ENCODE data around the gene MPO.
A peak's percentile ranks its signal among the peaks of the same experiment; 100 is the strongest.

The MPO gene

DNA sequence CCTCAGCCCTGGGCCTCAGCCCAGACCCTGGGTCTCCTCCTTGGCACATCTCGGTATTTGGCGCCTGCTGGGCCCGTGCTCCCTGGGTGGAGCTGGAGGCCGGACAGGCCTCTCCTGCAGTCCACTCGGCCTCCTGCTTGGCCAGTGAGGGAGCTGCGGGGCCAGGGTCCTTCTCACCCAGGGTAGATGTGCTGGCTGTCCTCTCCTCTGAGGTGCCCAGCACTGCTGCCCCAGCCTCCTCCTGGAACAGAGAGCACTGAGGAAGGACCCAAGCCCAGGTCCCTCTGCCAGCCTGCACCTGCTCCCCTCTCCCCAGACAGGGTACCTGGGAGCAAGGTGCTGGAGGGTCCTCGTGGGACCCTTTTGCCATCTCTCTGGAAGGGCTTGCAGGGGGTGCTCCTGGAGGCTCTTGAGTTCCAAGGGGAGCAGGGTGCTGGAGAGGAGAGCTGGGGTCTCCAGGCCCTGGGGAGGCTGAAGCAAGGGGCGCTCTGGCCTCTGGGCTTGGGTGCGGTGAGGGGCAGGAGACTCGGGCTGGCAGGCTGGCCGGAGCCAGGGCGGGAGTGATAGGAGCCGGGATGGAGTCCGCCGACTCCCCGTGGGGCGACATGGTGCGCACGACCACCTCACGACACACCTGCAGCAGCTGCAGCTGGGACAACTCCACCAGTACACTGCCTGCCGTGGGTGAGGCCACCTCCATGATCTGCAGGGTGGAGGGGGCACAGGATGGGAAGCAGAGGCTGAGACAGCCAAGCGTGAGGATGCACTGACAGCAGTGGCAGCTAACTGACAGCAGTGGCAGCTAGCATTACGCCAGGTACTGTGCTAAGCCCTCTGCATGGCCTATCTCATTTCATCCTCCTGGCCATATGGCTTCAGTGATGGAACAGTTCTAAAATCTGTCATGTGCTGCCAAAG lies 30.0 kb upstream of the MPO start:
- DNase-seq (ENCODE audit: low spot score) = no peak
- in situ Hi-C loops (cut with MboI; ENCODE audit: low pct_unique_long_range_greater_than_20kb, low sequenced_read_pairs, unreplicated experiment) = no loop called here
- TF ChIP-seq, protein P1, sequence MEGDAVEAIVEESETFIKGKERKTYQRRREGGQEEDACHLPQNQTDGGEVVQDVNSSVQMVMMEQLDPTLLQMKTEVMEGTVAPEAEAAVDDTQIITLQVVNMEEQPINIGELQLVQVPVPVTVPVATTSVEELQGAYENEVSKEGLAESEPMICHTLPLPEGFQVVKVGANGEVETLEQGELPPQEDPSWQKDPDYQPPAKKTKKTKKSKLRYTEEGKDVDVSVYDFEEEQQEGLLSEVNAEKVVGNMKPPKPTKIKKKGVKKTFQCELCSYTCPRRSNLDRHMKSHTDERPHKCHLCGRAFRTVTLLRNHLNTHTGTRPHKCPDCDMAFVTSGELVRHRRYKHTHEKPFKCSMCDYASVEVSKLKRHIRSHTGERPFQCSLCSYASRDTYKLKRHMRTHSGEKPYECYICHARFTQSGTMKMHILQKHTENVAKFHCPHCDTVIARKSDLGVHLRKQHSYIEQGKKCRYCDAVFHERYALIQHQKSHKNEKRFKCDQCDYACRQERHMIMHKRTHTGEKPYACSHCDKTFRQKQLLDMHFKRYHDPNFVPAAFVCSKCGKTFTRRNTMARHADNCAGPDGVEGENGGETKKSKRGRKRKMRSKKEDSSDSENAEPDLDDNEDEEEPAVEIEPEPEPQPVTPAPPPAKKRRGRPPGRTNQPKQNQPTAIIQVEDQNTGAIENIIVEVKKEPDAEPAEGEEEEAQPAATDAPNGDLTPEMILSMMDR (IDR thresholded peaks at IDR 0.05; ENCODE audit: extremely low read depth, insufficient read depth, missing control alignments) = no peak

DNA sequence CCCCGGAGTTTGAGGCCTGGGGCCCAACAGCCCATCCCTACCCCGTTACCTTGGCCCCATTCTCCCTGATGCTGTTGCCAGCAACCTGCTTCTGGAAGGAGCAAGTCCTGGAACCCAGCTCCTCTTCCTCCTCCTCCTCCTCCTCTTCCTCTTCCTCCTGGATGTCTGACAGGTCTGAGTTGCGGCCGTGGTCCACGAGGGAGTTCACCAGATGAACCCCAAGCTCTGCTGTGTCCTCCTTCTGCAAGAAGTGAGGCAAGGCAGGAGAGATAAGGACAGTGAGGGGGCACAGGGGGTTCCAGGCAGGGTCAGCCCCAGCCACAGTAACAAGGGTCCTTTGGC lies 29.2 kb upstream of the MPO start:
- in situ Hi-C loops (cut with MboI; ENCODE audit: low pct_unique_long_range_greater_than_20kb, low sequenced_read_pairs, unreplicated experiment) = loop anchor here (10.0 kb wide), 1 partner anchor 135 kb away; no protein-coding TSS in a partner anchor

DNA sequence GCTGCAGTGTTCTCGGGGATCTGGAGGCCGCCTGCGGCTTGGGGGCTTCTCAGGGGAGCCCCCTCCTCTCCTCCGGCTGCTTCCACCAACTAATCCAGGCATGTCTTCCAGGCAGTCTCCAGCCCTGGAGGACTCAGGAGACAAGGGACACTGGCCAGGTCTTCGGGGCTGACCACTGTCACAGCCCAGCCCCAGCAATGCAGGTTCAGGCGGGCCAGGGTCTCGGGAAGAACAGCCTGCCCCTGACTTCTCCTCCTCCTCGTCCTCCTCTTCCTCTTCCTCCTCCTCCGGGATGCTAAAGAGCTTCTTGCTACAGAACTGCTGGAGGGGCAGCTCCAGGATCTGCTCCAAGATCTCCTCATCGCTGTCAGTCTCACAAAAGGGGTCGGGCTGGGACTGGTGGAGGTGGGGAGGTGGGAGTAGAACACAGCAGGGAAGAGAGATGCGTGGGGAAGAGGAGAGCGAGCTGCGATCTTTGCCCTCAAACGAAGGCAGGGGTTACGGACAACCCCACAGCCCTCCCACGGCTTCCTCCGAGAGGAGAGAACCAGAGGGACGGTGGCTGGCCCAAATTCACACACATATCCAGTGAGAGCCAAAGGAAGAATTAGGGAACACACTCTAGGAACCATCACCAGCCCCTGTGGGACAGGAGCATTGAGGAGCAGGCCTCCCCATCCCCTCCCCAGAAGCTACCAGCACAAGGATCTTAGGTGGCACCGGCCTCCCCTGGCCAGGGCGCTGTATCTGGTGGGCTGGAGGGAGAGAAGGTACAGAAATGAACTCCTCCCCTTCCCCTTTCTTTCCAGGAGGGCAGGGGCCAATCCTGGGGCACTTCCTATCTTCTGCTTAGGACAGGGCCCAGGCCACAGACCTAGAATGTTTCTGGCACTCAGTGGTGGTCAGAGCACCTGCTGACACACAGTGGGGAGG lies 28.5 kb upstream of the MPO start:
- in situ Hi-C loops (cut with MboI; ENCODE audit: low pct_unique_long_range_greater_than_20kb, low sequenced_read_pairs, unreplicated experiment) = loop anchor here (10.0 kb wide), 1 partner anchor 136 kb away; no protein-coding TSS in a partner anchor
- TF ChIP-seq, protein P1 (IDR thresholded peaks at IDR 0.05; ENCODE audit: extremely low read depth, insufficient read depth, missing control alignments) = no peak
- no peak for DNase-seq (ENCODE audit: low spot score)

More for the DNA sequence above, 29.2 kb upstream of the MPO start:
- DNase-seq (ENCODE audit: low spot score) = no peak
- TF ChIP-seq, protein P1 (IDR thresholded peaks at IDR 0.05; ENCODE audit: extremely low read depth, insufficient read depth, missing control alignments) = no peak

DNA sequence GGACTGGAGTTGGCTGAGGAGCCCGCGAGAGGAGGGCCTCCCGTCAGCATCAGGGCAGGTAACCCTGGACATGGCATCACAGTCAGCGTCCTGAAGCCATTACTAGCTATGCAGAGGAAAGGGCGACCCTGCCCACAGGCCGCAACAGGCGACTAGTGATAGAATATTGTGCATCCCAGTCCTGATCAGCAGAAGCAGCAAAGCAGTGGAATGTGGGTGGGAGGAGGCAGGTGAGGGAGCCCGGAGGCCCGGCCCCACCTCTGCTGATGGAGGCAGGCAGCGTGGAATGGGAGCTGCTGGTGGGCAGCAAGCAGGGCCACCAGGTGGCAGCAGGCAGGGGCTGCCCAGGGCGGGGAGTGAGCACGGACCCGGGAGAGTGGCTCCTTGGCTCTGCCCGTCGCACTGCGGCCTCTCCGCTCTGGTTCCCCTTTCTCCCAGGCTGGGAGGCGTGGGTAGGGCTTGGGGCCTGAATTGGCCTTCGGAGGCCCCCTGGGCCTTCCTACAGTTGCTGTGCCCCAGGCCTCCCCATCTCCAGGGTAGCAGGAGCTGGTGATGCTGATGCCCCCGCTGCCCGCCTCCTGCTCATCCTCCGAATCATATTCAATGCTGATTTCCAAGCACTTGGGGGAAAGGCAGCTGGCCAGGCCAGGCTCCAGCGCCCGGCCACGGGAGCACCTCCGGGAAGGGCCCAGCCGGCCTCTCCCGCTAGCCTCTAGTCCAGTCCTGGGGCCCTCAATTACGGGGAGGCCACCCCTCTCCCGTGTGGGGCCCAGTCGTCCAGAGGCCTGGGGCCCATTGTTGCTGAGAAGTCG lies 27.6 kb upstream of the MPO start:
- TF ChIP-seq, protein P1 (IDR thresholded peaks at IDR 0.05; ENCODE audit: extremely low read depth, insufficient read depth, missing control alignments) = peak; percentile 43
- in situ Hi-C loops (cut with MboI; ENCODE audit: low pct_unique_long_range_greater_than_20kb, low sequenced_read_pairs, unreplicated experiment) = loop anchor here (10.0 kb wide), 1 partner anchor 136 kb away; no protein-coding TSS in a partner anchor
- no peak for DNase-seq (ENCODE audit: low spot score)

DNA sequence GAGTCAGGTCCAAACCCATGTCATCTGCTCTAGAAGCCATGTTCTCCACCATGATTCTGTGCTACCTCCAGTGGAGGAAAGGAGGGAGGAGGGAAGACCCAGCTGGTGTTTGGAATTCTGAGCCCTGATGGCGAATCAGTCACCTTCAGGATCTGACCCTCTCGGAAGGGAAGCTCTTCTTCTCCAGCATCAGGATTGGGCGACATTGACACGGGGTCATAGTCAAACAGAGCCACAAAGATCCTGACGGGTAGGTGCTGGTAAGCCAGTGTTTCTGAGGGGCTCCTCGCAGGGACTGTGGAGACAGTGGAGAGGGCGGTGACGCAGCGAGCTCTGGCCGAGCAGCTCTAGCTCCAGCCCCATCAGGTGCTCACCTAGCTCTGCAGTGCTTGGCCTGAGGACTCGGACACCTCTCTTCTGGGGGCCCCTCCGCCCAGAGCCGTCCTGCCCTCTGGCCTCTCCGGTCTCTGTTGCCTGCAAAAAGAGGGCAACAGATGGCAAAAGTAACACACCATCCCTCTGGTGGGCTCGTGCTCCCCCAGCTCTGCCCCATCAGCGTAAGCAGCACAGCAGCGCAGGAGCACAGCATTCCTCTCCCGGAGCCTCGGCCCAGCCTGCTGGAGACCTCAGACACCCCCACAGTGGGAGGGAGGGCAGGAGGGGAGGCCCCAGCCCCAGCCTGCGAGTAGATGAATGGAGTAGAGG lies 26.9 kb upstream of the MPO start:
- in situ Hi-C loops (cut with MboI; ENCODE audit: low pct_unique_long_range_greater_than_20kb, low sequenced_read_pairs, unreplicated experiment) = loop anchor here (10.0 kb wide), 1 partner anchor 137 kb away; no protein-coding TSS in a partner anchor
- TF ChIP-seq, protein P1 (IDR thresholded peaks at IDR 0.05; ENCODE audit: extremely low read depth, insufficient read depth, missing control alignments) = no peak
- DNase-seq (ENCODE audit: low spot score) = no peak

Measured in GM13977 (cell line).